K562 (cell line): ENCODE measurements around the gene TUFM. TPM values are rescaled to one million over a fixed set of nuclear protein-coding genes. Genes with fewer than 3 reads are reported as not detected.

ENCODE experiments used
- CLOCK ChIP-seq: fragments of 250-450 bp; sonication (Bioruptor Pico); IDR thresholded peaks from 2 replicates; pipeline ENCODE4 v1.4.0; 2020; ENCODE audit warnings: mild to moderate bottlenecking, moderate library complexity, borderline replicate concordance
- E2F3 ChIP-seq: fragments of 250-450 bp; sonication (Bioruptor Pico); IDR thresholded peaks from 2 replicates; pipeline ENCODE4 v1.4.0; 2020; ENCODE audit warnings: mild to moderate bottlenecking
- FOXO4 ChIP-seq: fragments of 450-650 bp; formaldehyde crosslinking; IDR thresholded peaks from 2 replicates; pipeline ENCODE4 v1.4.0; 2020; ENCODE audit warnings: mild to moderate bottlenecking, moderate library complexity
- MAZ ChIP-seq, 2 experiments: fragments of 450-650 bp in 1 of 2; sonication (generic) in 1 of 2; formaldehyde crosslinking; IDR thresholded peaks in 1 of 2; conservative IDR thresholded peaks in 1 of 2; 2 replicates each; pipeline versions ENCODE4 v1.4.0 to v1.5.0; 2020; ENCODE audit warnings: mild to moderate bottlenecking in 1 of 2, missing genetic modification reagents in 1 of 2
- RAD21 ChIP-seq, 2 experiments: fragments of 250-450 bp in 1 of 2; fragments of 450-650 bp in 1 of 2; sonication (Bioruptor Pico) in 1 of 2; formaldehyde crosslinking in 1 of 2; IDR thresholded peaks in 1 of 2; conservative IDR thresholded peaks in 1 of 2; 2 replicates each; pipeline versions ENCODE4 v1.4.0 to v1.8.0; 2020 to 2022; ENCODE audit warnings: mild to moderate bottlenecking in 2 of 2, moderate library complexity in 1 of 2
- RCOR1 ChIP-seq, 2 experiments: IDR thresholded peaks; 2 replicates each; pipeline ENCODE4 v1.6.1; 2012; ENCODE audit warnings: low read depth in 2 of 2, low read length in 2 of 2, borderline replicate concordance in 1 of 2, improper control_type of control experiment in 1 of 2
- SUPT5H ChIP-seq: fragments of 450-650 bp; IDR thresholded peaks from 2 replicates; pipeline ENCODE4 v1.6.1; 2016
- ZFX ChIP-seq: sonication (generic); formaldehyde crosslinking; IDR thresholded peaks from 2 replicates; pipeline ENCODE4 v1.8.0; 2022; ENCODE audit warnings: mild to moderate bottlenecking, missing genetic modification reagents, moderate library complexity
- polyA plus RNA-seq, 8 experiments: library from polyadenylated mRNA; depleted of rRNA in 4 of 8; stranded (reverse) in 5 of 8; unstranded in 3 of 8; fragments of >200 nt; fragmentation: Nextera tagmentation in 2 of 8; fragmentation: Illumina TruSeq in 1 of 8; extraction: Ambion mirVana in 2 of 8; extraction: Trizol in 1 of 8; gene quantifications; 2 replicates each; pipeline versions ENCODE4 v1.2.1 to v1.2.3, GENCODE V29; 2011 to 2014; ENCODE audit warnings: inconsistent platforms in 1 of 8, missing spikeins in 1 of 8
- total RNA-seq, 7 experiments: library from RNA; depleted of rRNA in 6 of 7; stranded (reverse); fragments of >200 nt in 6 of 7; fragmentation: Illumina TruSeq in 2 of 7; extraction: Trizol in 2 of 7; gene quantifications; 2 replicates each; pipeline versions ENCODE4 v1.2.1 to v1.2.3, GENCODE V29; 2011 to 2021; ENCODE audit warnings: low replicate concordance in 1 of 7
- TF ChIP-seq, protein P1 (sequence below): fragments of 450-650 bp; formaldehyde crosslinking; IDR thresholded peaks from 2 replicates; pipeline ENCODE4 v1.4.0; 2020; ENCODE audit warnings: mild to moderate bottlenecking, moderate library complexity
- TF ChIP-seq, protein P2 (sequence below): fragments of 450-650 bp; IDR thresholded peaks from 2 replicates; pipeline ENCODE4 v1.7.1; 2018; ENCODE audit warnings: mild to moderate bottlenecking, low read depth; ENCODE audit not compliant: partially characterized antibody
- TF ChIP-seq, protein P3 (sequence below): IDR thresholded peaks from 2 replicates; pipeline ENCODE4 v1.6.1; 2012; ENCODE audit warnings: low read depth, low read length, improper control_type of control experiment, borderline replicate concordance

Gene TUFM
- total and polyA plus RNA-seq, 9 of the 15 experiments (the other 6 are each of a cell fraction or from before 2014, with no cell fraction given), result 34.1 to 434 (median 256) TPM

- TF ChIP-seq, protein P1, sequence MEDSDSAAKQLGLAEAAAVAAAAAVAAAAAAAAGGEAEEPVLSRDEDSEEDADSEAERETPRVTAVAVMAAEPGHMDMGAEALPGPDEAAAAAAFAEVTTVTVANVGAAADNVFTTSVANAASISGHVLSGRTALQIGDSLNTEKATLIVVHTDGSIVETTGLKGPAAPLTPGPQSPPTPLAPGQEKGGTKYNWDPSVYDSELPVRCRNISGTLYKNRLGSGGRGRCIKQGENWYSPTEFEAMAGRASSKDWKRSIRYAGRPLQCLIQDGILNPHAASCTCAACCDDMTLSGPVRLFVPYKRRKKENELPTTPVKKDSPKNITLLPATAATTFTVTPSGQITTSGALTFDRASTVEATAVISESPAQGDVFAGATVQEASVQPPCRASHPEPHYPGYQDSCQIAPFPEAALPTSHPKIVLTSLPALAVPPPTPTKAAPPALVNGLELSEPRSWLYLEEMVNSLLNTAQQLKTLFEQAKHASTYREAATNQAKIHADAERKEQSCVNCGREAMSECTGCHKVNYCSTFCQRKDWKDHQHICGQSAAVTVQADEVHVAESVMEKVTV (CRISPR knock-in tag), result peak; percentile 31; the same call in 1 of the 2 replicates
- TF ChIP-seq SUPT5H (peak; percentile 93), ZFX (CRISPR knock-in tag) (0 out of 2 replicates have a peak, but pooled peaks have one; percentile 34), RAD21 (CRISPR knock-in tag; conservative IDR thresholded peaks at IDR 0.05 in 1 of 2, IDR thresholded peaks at IDR 0.05 in 1 of 2) (peak; percentile 9 to 24; a peak in 2 of 4 replicates), RCOR1 (IDR thresholded peaks at IDR 0.05; ENCODE audit: borderline replicate concordance in 1 of 2, low read depth in 2 of 2, low read length in 2 of 2) (peak in 1 of 2 experiments; percentile 46; a peak in 1 of 4 replicates), CLOCK (CRISPR knock-in tag) (no peak), E2F3 (peak; percentile 79), FOXO4 (CRISPR knock-in tag) (no peak), MAZ (CRISPR knock-in tag; conservative IDR thresholded peaks at IDR 0.05 in 1 of 2, IDR thresholded peaks at IDR 0.05 in 1 of 2) (peak; percentile 98)
- TF ChIP-seq, protein P2, sequence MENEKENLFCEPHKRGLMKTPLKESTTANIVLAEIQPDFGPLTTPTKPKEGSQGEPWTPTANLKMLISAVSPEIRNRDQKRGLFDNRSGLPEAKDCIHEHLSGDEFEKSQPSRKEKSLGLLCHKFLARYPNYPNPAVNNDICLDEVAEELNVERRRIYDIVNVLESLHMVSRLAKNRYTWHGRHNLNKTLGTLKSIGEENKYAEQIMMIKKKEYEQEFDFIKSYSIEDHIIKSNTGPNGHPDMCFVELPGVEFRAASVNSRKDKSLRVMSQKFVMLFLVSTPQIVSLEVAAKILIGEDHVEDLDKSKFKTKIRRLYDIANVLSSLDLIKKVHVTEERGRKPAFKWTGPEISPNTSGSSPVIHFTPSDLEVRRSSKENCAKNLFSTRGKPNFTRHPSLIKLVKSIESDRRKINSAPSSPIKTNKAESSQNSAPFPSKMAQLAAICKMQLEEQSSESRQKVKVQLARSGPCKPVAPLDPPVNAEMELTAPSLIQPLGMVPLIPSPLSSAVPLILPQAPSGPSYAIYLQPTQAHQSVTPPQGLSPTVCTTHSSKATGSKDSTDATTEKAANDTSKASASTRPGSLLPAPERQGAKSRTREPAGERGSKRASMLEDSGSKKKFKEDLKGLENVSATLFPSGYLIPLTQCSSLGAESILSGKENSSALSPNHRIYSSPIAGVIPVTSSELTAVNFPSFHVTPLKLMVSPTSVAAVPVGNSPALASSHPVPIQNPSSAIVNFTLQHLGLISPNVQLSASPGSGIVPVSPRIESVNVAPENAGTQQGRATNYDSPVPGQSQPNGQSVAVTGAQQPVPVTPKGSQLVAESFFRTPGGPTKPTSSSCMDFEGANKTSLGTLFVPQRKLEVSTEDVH, result no peak
- TF ChIP-seq, protein P3, sequence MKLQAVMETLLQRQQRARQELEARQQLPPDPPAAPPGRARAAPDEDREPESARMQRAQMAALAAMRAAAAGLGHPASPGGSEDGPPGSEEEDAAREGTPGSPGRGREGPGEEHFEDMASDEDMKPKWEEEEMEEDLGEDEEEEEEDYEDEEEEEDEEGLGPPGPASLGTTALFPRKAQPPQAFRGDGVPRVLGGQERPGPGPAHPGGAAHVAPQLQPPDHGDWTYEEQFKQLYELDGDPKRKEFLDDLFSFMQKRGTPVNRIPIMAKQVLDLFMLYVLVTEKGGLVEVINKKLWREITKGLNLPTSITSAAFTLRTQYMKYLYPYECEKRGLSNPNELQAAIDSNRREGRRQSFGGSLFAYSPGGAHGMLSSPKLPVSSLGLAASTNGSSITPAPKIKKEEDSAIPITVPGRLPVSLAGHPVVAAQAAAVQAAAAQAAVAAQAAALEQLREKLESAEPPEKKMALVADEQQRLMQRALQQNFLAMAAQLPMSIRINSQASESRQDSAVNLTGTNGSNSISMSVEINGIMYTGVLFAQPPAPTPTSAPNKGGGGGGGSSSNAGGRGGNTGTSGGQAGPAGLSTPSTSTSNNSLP, result no peak
These were observed 23.4 kb downstream of the TUFM start, which contains the start of gene ATXN2L (continued) for GRCh38 chr16:28822520-28823290.
